H7 (cell line): ENCODE measurements around the gene GTF2H4. TPM values are rescaled to one million over a fixed set of nuclear protein-coding genes. Genes with fewer than 3 reads are reported as not detected.
A peak's percentile ranks its signal among the peaks of the same experiment; 100 is the strongest.

Experiments
- DNase-seq: peaks from one replicate; pipeline ENCODE4 v3.0.0; 2012
- H3K27me3 ChIP-seq: 2 replicates; pipeline ENCODE4 v1.6.0; 2011; ENCODE audit warnings: mild to moderate bottlenecking, low read length; ENCODE audit not compliant: control insufficient read depth, insufficient read depth
- H3K36me3 ChIP-seq: replicated peaks from 2 replicates; pipeline ENCODE4 v1.5.1; 2011; ENCODE audit warnings: low read length; ENCODE audit not compliant: control insufficient read depth, insufficient read depth
- H3K4me3 ChIP-seq: 2 replicates; pipeline ENCODE4 v1.5.1; 2011; ENCODE audit warnings: low read depth, mild to moderate bottlenecking, control low read depth, low read length, moderate library complexity; ENCODE audit not compliant: insufficient read depth
- total RNA-seq: library from RNA; depleted of rRNA; stranded (reverse); fragments of >200 nt; shearing (Covaris generic); gene quantifications from 2 replicates; pipeline ENCODE4 v1.2.3, GENCODE V29; 2014

GTF2H4 gene
- total RNA-seq, 1 experiment from 2014 or later = 30.9 TPM

DNA sequence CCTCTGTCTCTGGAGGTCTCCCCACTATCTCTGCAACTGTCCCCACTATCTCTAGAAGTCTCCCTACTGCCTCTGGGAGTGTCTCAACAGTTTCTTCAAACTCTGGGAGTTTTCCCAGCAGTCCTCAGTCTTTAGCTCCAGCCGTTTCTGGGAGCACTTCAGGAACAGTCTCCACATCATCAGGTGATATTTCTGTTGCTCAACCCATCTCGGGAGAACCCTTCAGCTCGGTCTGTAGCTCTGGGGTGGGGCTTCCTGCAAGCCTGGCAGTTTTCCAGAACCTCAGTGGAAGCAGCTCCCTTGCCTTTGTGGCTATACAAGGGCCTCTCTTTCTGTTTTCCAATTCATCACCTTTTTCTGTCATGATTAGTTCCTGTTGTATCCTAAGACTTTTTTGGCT, 27.0 kb downstream of the GTF2H4 start:
- H3K27me3 ChIP-seq = no peaks in the 10 kb centered on the region; the same call in 1 of the 2 replicates
- H3K4me3 ChIP-seq = no peak overlapping the region
- no peaks in the 10 kb centered on the region for H3K36me3 ChIP-seq
- peak; percentile 22 for DNase-seq

DNA sequence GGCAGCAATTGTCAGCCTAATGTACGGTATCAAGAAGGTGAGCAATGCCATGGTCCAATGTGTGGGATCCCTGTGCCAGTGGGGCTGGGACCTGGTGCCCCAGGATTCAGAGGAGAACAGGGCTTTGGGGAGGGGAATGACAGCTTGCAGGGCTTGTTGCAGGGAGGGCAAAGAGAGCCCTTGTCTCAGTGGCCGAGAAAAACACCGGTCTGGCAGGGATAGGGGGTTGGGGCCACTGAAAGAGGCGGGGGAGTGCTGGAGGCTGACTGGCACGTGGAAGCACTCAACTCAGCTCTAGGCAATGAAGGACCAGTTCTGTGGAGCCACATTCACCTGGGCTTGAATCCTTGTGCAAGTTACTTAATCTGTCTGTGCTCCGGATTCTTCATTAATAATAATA, 29.3 kb downstream of the GTF2H4 start:
- DNase-seq = peak; percentile 40
- H3K27me3 ChIP-seq = no peaks in the 10 kb centered on the region; the same call in 1 of the 2 replicates
- H3K4me3 ChIP-seq = no peak overlapping the region
- H3K36me3 ChIP-seq = no peaks in the 10 kb centered on the region

DNA sequence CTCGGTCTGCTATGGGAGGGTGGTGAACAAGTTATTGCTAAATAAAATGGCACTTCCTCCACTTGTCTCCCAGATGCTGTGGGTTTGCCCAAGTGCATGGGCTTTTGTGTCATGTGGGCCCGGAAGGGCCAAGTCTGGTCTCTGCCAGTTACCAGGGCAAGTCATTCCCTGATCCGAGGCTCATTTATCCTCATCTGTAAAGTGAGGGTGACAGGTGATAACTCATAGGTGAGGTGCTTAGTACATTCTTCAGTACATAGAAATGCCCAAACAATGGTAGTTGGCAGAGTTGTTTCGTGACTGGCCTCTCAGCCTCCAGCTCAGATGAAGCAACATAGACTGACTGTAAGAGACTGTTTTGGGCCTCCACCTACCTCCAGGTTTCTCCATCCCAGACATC, 30.7 kb downstream of the GTF2H4 start:
- H3K36me3 ChIP-seq = no peaks in the 10 kb centered on the region
- no peak overlapping the region for H3K4me3 ChIP-seq
- no peak for DNase-seq
- no peaks in the 10 kb centered on the region; the same call in 1 of the 2 replicates for H3K27me3 ChIP-seq

DNA sequence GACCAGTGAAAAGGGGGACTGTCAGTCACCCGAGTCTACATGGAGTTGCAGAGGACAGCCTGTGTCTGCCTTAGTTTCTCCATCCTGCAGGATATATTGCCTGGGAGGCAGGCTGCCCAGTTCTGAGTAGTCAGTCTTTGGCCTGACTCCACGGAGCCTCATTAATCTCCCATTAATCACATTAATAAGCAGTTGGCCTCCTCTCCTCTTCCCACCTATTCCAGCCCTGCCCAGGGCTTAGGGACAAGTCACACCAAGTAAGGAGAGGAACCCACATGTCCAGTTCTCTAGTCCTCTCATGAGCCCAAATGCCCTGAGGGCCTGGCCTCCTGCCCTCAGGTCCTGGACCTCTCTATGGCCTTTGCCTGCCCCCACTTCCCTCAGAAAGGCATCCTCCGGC, 31.5 kb downstream of the GTF2H4 start:
- H3K4me3 ChIP-seq = no peak overlapping the region
- H3K36me3 ChIP-seq = no peaks in the 10 kb centered on the region
- H3K27me3 ChIP-seq = no peaks in the 10 kb centered on the region; the same call in 1 of the 2 replicates
- DNase-seq = no peak

DNA sequence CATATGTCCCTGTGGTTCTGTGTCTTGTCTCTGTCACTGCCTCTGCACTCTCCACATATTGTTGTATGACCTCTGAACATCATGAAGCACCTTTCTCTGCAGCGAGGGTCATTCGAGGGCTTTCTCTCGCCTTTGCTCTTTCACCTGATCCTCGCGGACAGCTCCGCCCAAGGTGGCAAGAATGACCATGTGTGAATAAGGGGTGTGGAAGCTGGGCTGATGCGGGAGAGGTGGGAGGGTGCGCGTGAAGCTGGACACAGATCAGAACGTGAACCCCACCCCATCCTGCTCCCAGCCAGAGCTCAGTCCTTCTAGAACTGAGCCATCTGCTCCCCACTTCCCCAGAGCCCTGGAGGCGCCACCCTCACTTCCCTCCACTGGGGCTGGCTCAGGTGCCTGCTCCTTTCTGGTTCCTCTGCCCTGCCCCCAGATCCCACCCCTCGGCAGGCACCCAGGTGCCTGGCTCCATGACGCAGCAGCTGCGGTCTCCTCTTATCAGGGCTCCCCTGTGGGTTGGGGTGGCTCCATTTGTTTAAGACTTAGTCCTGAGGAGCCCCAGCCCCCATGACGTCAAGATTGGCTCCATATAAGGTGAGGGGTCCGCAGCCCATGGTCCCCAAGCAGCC, 32.5 kb downstream of the GTF2H4 start, which contains the start of gene MUCL3:
Gene MUCL3, plus strand, starts transcription at position 613 of the 626 bp plus-strand sequence. CDS start 27 bp downstream, outside the sequence.
- no peak within 1 kb of the TSS for H3K4me3 ChIP-seq
- DNase-seq = peak; percentile 30
- no peaks in the 10 kb centered on the region; the same call in 1 of the 2 replicates for H3K27me3 ChIP-seq
- H3K36me3 ChIP-seq = no peaks in the 10 kb centered on the region

DNA sequence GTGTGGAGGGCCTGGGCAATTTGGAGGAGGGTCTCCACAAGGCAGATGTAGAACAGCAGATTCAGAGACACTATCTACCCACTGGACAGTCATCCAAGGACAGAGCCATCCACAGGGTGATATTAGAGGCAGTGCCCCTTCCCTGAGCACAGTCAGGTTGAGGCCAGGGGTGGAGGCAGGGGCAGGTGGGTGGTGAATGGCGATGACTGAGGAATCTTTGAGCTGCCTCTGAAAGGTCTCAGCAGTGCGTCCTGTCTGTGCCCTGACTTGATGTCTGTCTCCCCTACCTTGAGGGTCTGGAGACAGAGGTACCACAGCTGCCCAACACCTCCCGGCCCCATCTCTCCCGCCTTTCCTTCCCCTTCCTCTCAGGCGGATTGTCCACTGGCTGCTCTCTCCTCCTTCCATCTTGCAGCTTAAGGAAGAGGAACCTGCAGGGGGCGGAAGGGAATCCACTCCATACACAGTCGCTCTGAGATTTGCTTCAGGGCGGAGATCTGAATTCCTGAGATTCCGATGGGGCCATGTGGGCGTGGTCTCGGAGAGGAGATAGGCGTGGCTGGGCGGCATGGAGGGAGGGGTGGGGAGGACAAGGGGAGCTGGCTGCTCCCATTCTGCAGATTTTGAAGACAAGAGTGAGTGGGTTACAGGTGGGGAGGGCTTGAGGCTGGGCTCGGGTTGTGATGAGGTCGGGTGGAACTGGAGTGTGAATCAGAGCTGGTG, 34.5 kb downstream of the GTF2H4 start:
- Histone ChIP-seq H3K4me3 (no peak overlapping the region), H3K36me3 (no peaks in the 10 kb centered on the region), H3K27me3 (no peaks in the 10 kb centered on the region)
- peak; percentile 93 for DNase-seq

DNA sequence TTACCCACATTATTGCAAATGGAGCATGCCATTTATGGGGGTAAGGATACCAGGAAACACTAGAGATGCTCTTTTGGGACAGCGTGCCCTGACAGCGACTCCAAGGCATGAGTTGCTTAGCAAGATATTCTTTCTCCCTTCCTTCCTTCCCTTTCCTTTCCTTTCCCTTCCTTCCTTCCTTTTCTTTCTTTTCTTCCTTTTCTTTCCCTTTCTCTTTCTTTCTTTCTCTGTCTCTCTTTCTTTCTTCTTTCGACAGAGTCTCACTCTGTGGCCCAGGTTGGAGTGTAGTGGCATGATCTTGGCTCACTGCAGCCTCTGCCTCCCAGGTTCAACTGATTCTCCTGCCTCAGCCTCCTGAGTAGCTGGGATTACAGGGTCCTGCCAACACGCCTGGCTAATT, 36.0 kb downstream of the GTF2H4 start:
- Histone ChIP-seq H3K27me3 (no peaks in the 10 kb centered on the region), H3K4me3 (no peak overlapping the region), H3K36me3 (no peaks in the 10 kb centered on the region)
- DNase-seq = no peak

DNA sequence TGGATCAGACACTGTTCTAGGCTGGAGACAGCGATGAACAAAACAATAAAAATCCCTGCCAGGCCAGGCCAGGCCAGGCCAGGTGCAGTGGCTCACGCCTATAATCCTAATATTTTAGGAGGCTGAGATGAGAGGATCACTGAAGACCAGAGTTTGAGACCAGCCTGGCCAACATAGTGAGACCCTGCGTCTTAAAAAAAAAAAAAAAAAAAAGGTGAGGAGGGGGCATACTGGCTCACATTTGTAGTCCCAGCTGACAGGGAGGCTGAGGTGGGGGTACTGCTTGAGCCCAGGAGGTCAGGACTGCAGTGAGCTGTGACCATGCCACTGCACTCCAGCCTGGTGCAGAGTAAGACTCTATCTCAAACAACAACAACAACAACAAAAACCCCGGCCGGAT, 37.3 kb downstream of the GTF2H4 start:
- no peak overlapping the region for H3K4me3 ChIP-seq
- H3K36me3 ChIP-seq = no peaks in the 10 kb centered on the region
- no peak for DNase-seq
- no peaks in the 10 kb centered on the region for H3K27me3 ChIP-seq

DNA sequence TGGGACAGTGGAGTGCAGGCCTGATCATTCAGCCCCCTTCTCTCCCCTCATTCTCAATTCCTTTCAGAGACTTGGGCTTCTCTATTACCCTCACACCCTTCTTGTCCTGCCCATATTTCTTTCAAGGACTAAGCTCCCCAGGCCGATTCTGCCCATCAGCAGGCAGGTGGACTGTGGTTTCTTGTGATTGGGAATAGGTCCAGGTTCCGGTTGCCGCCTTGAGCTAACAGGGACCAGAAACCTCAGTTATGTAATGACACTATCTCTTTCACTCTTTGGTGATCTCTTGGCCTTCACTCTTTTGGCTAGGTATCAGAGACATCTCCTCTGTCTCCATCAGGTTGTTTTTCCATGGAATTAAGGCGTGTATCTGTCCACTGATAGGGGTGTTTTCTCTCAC, 39.2 kb downstream of the GTF2H4 start:
- no peak overlapping the region for H3K4me3 ChIP-seq
- DNase-seq = no peak
- no peaks in the 10 kb centered on the region for H3K27me3 ChIP-seq
- H3K36me3 ChIP-seq = no peaks in the 10 kb centered on the region

DNA sequence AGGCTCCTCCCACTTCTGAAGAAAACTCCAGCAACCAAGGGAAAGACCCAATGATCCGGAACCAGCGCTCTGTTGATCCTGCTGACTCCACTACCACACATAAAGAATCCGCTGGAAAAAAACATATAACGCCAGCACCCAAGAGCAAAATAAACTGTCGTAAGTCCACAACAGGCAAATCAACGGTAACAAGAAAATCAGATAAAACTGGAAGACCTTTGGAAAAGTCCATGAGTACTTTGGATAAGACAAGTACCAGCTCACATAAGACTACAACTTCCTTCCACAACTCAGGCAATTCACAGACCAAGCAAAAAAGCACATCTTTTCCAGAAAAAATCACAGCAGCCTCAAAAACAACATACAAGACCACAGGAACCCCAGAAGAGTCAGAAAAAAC, 40.8 kb downstream of the GTF2H4 start:
- DNase-seq = no peak
- no peak overlapping the region for H3K4me3 ChIP-seq
- no peaks in the 10 kb centered on the region for H3K27me3 ChIP-seq
- H3K36me3 ChIP-seq = no peaks in the 10 kb centered on the region

DNA sequence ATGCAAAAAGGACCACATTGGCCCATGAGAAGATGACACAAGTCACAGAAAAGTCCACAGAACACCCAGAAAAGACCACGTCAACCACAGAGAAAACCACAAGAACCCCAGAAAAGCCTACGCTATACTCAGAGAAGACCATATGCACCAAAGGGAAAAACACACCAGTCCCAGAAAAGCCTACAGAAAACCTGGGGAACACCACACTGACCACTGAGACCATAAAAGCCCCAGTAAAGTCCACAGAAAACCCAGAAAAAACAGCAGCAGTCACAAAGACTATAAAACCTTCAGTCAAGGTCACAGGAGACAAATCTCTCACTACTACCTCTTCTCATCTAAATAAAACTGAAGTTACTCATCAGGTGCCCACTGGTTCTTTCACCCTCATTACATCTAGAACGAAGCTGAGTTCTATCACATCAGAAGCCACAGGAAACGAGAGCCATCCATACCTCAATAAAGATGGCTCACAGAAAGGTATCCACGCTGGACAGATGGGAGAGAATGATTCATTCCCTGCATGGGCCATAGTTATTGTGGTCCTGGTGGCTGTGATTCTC, 44.0 kb downstream of the GTF2H4 start:
- Histone ChIP-seq H3K4me3 (no peak overlapping the region), H3K36me3 (no peaks in the 10 kb centered on the region), H3K27me3 (peaks cover 12% of the 10 kb centered on the region)
- no peak for DNase-seq

DNA sequence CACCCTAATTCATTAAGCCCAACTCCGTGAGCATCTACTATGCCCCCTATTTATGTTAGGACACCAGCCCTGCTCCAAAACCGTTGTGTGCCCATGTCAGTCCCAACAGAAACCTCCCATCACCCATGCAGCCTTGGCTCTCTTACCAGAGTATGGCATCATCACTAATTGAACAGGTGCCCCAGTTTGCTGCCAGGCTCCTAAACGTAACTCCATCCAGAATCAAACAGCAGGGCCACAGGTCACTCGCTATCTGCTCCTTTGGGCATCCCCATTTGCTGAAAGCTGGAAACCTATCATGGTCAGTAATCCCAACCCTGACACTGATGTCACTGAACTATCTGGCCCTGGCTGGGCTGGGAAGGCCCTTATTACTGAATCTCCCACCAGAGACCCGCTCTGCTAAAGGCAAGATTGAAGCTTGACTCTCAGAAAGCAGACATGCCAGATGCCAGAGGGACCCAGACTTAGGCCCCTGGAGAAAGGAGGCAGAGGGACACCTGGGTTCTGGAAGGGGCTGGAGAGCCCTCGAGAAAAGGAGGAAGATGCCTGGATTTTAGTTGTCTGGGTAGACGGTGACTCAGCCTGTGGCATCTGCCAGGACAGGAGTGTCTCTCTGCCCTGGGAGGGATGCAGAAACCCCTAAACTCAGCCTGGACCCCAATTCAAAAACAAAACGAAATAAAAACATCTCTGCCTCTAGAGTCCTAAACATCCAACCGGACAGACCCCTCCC, 46.8 kb downstream of the GTF2H4 start:
- H3K4me3 ChIP-seq = peak overlapping the region; percentile 46
- peaks cover 12% of the 10 kb centered on the region for H3K27me3 ChIP-seq
- DNase-seq = peak; percentile 25
- no peaks in the 10 kb centered on the region for H3K36me3 ChIP-seq

DNA sequence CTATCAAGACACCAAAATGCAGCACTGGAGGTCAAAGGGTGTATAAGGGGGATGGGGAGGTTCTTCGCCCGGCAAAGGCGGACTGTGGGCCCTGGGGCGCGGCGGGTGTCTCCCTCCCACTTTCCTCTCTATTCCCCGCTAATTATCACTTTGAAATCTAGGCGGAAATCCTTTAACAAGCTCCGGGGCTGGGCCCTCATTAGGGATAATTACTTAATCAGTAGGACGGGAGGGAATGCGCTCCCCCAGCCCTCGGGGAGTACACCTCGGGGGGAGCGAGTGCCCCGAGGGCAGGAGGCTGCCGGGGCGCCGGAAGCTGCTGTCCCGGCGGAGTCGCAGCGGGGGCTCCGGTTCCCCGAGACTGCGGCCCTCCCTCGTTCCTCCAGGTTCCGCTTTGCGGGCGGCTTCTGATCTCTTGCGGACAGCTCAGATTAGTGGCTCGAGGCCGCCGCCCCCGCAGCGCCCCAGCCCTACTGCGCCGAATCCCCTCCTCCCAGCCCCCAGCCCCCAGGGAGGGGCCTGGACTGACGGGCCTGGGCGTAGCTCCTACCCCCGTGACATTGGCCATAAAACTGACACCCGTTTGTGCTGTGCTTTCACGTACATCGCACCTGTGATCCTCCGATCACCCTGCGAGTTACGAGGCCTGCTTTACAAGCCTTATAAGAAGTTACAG, 47.5 kb downstream of the GTF2H4 start:
- Histone ChIP-seq H3K27me3 (peaks cover 12% of the 10 kb centered on the region), H3K36me3 (no peaks in the 10 kb centered on the region), H3K4me3 (peak overlapping the region; percentile 46)
- peak; percentile 90 for DNase-seq

DNA sequence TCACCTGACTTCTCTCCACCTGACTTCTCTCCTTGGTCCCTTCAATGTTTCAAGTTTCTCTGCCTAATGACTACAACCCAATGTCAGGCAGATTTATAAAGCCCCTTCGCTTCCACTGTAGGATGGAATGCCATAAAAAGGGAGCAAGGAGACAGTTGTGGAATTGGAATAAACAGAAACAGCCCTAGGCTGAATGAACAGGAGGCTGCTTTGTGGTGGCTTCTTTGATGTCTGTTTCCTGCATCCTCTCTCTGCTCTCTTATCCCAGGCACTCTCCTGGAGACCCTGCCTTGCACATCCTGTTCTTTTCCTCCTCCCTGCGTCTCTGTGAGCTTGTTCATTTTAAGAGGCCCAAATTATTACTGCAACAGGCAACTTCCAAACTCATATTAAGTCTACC, 49.7 kb downstream of the GTF2H4 start:
- no peak overlapping the region for H3K4me3 ChIP-seq

More for the DNA sequence above, 49.7 kb downstream of the GTF2H4 start:
- Histone ChIP-seq H3K36me3 (no peaks in the 10 kb centered on the region), H3K27me3 (peaks cover 12% of the 10 kb centered on the region)
- no peak for DNase-seq
